Measurements from ENCODE around the gene RANBP10. TPM values are rescaled to one million over a fixed set of nuclear protein-coding genes. Genes with fewer than 3 reads are reported as not detected.
"Not testable (repeated sequence)": the region's sequence is repeated elsewhere in the genome, so short reads cannot be mapped to it uniquely, and the experiment has no call there.

The RANBP10 gene
- total and polyA plus RNA-seq, 2 donors, result 6.0 to 14.1 TPM

- under 1% methylated on average over 83 of the region's 83 CpGs for WGBS
- Histone ChIP-seq H3K4me3 (ENCODE audit: low read depth, low read length) (peak within 1 kb of the TSS; percentile 59), H3K27ac (ENCODE audit: low read depth) (peak within 1 kb of the TSS; percentile 99), H3K36me3 (ENCODE audit: insufficient read depth) (no peaks in the 10 kb centered on the region), H3K4me1 (ENCODE audit: insufficient read depth) (no peaks in the 10 kb centered on the region)
- peak; percentile 97 for DNase-seq (ENCODE audit: extremely low spot score)
Measured at GRCh38 chr16:67841816-67842508, 35.6 kb upstream of the RANBP10 start, which contains the start of gene THAP11. THAP11 (plus strand) TSS chr16:67842320; CDS start chr16:67842555, 235 bp downstream.

GRCh38 chr16:67841198-67841815 is 34.9 kb upstream of the RANBP10 start:
- Histone ChIP-seq H3K36me3 (ENCODE audit: insufficient read depth) (no peaks in the 10 kb centered on the region), H3K27ac (ENCODE audit: low read depth) (no peak overlapping the region), H3K4me3 (ENCODE audit: low read depth, low read length) (no peak overlapping the region), H3K4me1 (ENCODE audit: insufficient read depth) (no peaks in the 10 kb centered on the region)
- 36% methylated on average over 17 of the region's 17 CpGs for WGBS
- no peak for DNase-seq (ENCODE audit: extremely low spot score)

GRCh38 chr16:67837811-67838210 is 31.5 kb upstream of the RANBP10 start:
- no peaks in the 10 kb centered on the region for H3K36me3 ChIP-seq (ENCODE audit: insufficient read depth)
- H3K4me3 ChIP-seq (ENCODE audit: low read depth, low read length), result no peak overlapping the region
- no peaks in the 10 kb centered on the region for H3K4me1 ChIP-seq (ENCODE audit: insufficient read depth)
- H3K27ac ChIP-seq (ENCODE audit: low read depth), result no peak overlapping the region
- no peak for DNase-seq (ENCODE audit: extremely low spot score)
- 87% methylated on average over 2 of the region's 2 CpGs for WGBS

- WGBS, result 93% methylated on average over 10 of the region's 10 CpGs
- H3K4me3 ChIP-seq (ENCODE audit: low read depth, low read length); H3K36me3 ChIP-seq (ENCODE audit: insufficient read depth); H3K27ac ChIP-seq (ENCODE audit: low read depth); DNase-seq (ENCODE audit: extremely low spot score); H3K4me1 ChIP-seq (ENCODE audit: insufficient read depth): not testable (repeated sequence)
Measured at GRCh38 chr16:67837190-67837589, 30.8 kb upstream of the RANBP10 start.

GRCh38 chr16:67834242-67834614 is 27.9 kb upstream of the RANBP10 start:
- DNase-seq (ENCODE audit: extremely low spot score), result no peak
- WGBS, result 81% methylated on average over 10 of the region's 10 CpGs
- Histone ChIP-seq H3K4me3 (ENCODE audit: low read depth, low read length) (peak overlapping the region; percentile 69), H3K36me3 (ENCODE audit: insufficient read depth) (no peaks in the 10 kb centered on the region), H3K27ac (ENCODE audit: low read depth) (no peak overlapping the region), H3K4me1 (ENCODE audit: insufficient read depth) (no peaks in the 10 kb centered on the region)

GRCh38 chr16:67833415-67834241 is 27.3 kb upstream of the RANBP10 start:
- Histone ChIP-seq H3K27ac (ENCODE audit: low read depth) (peak overlapping the region; percentile 57), H3K4me1 (ENCODE audit: insufficient read depth) (no peaks in the 10 kb centered on the region), H3K4me3 (ENCODE audit: low read depth, low read length) (peak overlapping the region; percentile 69), H3K36me3 (ENCODE audit: insufficient read depth) (peaks cover under 1% of the 10 kb centered on the region)
- peak; percentile 84 for DNase-seq (ENCODE audit: extremely low spot score)
- WGBS, result under 1% methylated on average over 49 of the region's 49 CpGs

GRCh38 chr16:67833030-67833414 is 26.7 kb upstream of the RANBP10 start:
- H3K4me1 ChIP-seq (ENCODE audit: insufficient read depth), result no peaks in the 10 kb centered on the region
- no peak for DNase-seq (ENCODE audit: extremely low spot score)
- peaks cover 3% of the 10 kb centered on the region for H3K36me3 ChIP-seq (ENCODE audit: insufficient read depth)
- H3K27ac ChIP-seq (ENCODE audit: low read depth), result no peak overlapping the region
- WGBS, result 0% methylated on average over 3 of the region's 3 CpGs
- H3K4me3 ChIP-seq (ENCODE audit: low read depth, low read length), result peak overlapping the region; percentile 69

- Histone ChIP-seq H3K27ac (ENCODE audit: low read depth) (no peak overlapping the region), H3K36me3 (ENCODE audit: insufficient read depth) (peaks cover 3% of the 10 kb centered on the region), H3K4me3 (ENCODE audit: low read depth, low read length) (no peak overlapping the region), H3K4me1 (ENCODE audit: insufficient read depth) (no peaks in the 10 kb centered on the region)
- 94% methylated on average over 4 of the region's 4 CpGs for WGBS
- DNase-seq (ENCODE audit: extremely low spot score), result no peak
Measured at GRCh38 chr16:67828651-67829050, 22.3 kb upstream of the RANBP10 start.

GRCh38 chr16:67825906-67826305 is 19.5 kb upstream of the RANBP10 start:
- DNase-seq (ENCODE audit: extremely low spot score), result no peak
- H3K36me3 ChIP-seq (ENCODE audit: insufficient read depth), result peaks cover 3% of the 10 kb centered on the region
- no peak overlapping the region for H3K4me3 ChIP-seq (ENCODE audit: low read depth, low read length)
- no peaks in the 10 kb centered on the region for H3K4me1 ChIP-seq (ENCODE audit: insufficient read depth)
- WGBS, result 90% methylated on average over 14 of the region's 14 CpGs
- no peak overlapping the region for H3K27ac ChIP-seq (ENCODE audit: low read depth)

- Histone ChIP-seq H3K27ac (ENCODE audit: low read depth) (no peak overlapping the region), H3K36me3 (ENCODE audit: insufficient read depth) (peaks cover 3% of the 10 kb centered on the region), H3K4me3 (ENCODE audit: low read depth, low read length) (no peak overlapping the region), H3K4me1 (ENCODE audit: insufficient read depth) (no peaks in the 10 kb centered on the region)
- DNase-seq (ENCODE audit: extremely low spot score), result no peak
- 80% methylated on average over 8 of the region's 8 CpGs for WGBS
Measured at GRCh38 chr16:67825119-67825518, 18.8 kb upstream of the RANBP10 start.

- DNase-seq (ENCODE audit: extremely low spot score), result no peak
- 90% methylated on average over 2 of the region's 2 CpGs for WGBS
- H3K4me3 ChIP-seq (ENCODE audit: low read depth, low read length), result no peak overlapping the region
- H3K36me3 ChIP-seq (ENCODE audit: insufficient read depth), result no peaks in the 10 kb centered on the region
- no peaks in the 10 kb centered on the region for H3K4me1 ChIP-seq (ENCODE audit: insufficient read depth)
- no peak overlapping the region for H3K27ac ChIP-seq (ENCODE audit: low read depth)
Measured at GRCh38 chr16:67822511-67822910, 16.2 kb upstream of the RANBP10 start.

- WGBS, result 92% methylated on average over 11 of the region's 11 CpGs
- no peaks in the 10 kb centered on the region for H3K4me1 ChIP-seq (ENCODE audit: insufficient read depth)
- H3K4me3 ChIP-seq (ENCODE audit: low read depth, low read length), result no peak overlapping the region
- H3K27ac ChIP-seq (ENCODE audit: low read depth), result no peak overlapping the region
- no peak for DNase-seq (ENCODE audit: extremely low spot score)
- H3K36me3 ChIP-seq (ENCODE audit: insufficient read depth), result no peaks in the 10 kb centered on the region
Measured at GRCh38 chr16:67820608-67821259, 14.4 kb upstream of the RANBP10 start.

GRCh38 chr16:67814567-67814966 is 8.2 kb upstream of the RANBP10 start:
- H3K27ac ChIP-seq (ENCODE audit: low read depth), result no peak overlapping the region
- H3K4me1 ChIP-seq (ENCODE audit: insufficient read depth), result no peaks in the 10 kb centered on the region
- WGBS, result 85% methylated on average over 8 of the region's 8 CpGs
- H3K36me3 ChIP-seq (ENCODE audit: insufficient read depth), result no peaks in the 10 kb centered on the region
- no peak overlapping the region for H3K4me3 ChIP-seq (ENCODE audit: low read depth, low read length)
- DNase-seq (ENCODE audit: extremely low spot score), result no peak
